C1 segment of cervical spinal cord (tissue), 14 donors: ENCODE data around the gene TLE7.

Source experiments
- DNase-seq, 14 donors: peaks; one replicate each; lab custom pipeline; 2025; lab: John Stamatoyannopoulos, UW

TLE7 gene

DNA sequence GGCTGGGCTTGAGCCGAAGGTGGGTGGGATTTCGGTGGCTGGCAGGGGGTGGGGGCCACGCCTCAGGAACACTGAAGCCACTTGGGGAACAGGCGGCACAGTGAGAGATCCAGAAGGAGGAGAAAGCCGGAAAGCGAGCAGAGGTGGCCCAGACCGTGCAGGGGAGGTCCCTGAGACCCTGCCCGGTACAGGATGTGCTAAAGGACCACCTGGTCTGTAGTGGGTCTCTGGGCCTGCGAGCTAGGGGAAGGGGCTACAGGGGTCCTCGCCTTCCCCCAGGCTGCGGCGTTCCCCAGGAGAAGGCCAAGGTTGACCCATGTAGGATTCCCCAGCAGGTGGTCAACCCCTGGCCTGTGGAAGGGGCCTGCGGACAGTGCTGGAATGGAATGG, at the start of gene TLE7:
TLE7 (minus strand) TSS at position 4 of the 390 bp plus-strand sequence. CDS start 8,730 bp downstream, outside the sequence.
- DNase-seq, result no peak

DNA sequence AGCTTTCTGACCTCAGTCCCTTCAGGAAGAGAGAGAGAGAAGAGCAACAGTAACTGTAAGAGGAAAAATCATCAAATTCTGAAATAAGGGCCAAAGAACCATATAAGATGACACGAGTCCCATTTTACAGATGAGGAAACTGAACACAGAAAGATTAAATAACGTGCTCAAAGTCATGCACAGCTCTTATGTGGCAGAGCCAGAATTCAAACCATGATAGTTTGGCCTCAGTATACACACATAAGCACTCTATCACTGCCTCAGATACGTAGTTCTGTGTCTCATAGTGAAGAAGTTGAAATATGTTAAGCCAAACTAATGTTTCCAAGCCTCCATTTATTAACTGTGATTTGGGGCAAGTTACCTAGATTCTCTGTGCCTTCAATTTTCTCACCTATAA, 49.2 kb upstream of the TLE7 start:
- DNase-seq, result no peak

GRCh38 chr16:71490361-71490760, 48.5 kb upstream of the TLE7 start:
- no peak for DNase-seq

DNA sequence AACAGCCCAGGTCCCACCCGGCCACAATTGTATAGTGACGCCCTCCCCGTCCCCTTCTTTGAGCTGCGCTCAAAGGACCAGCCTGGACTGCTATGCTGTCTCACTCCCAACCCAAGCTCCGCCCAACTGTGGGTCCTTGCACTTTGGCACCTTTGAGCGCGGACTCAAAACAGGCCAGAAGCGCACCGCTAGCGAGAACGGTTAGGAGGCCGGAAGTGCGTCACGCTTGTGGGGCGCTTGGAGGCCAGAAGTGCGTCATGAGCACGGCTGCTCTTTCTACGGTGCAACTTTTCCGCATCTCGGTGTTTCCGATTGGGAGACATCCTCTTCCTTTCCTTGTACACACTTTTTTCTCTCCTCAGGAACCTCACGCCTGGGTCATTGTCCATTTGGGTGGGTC, 47.3 kb upstream of the TLE7 start, which contains the start of gene ZNF19:
ZNF19 (minus strand) TSS at position 203 of the 400 bp plus-strand sequence. CDS start 7,210 bp downstream, outside the sequence.
- DNase-seq, result no peak

GRCh38 chr16:71484006-71484893, 42.4 kb upstream of the TLE7 start:
- DNase-seq, result peak; percentile 23 to 91 (median 85)

DNA sequence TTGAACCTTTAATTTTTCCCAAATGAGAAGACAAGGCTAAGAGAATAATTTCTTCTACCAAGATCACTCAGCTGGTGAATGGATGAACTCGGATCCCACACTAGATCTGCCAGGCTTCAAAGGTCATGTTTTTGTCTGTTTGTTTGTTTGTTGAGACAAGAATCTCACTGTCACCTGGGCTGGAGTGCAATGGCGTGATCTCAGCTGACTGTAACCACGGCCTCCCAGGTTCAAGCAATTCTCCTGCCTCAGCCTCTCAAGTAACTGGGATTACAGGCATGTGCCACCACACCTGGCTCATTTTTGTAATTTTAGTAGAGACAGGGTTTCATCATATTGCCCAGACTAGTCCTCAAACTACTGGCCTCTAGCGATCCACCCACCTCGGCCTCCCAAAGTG, 40.7 kb upstream of the TLE7 start:
- no peak for DNase-seq

- no peak for DNase-seq
Observed at GRCh38 chr16:71480956-71481355, 39.1 kb upstream of the TLE7 start.

DNA sequence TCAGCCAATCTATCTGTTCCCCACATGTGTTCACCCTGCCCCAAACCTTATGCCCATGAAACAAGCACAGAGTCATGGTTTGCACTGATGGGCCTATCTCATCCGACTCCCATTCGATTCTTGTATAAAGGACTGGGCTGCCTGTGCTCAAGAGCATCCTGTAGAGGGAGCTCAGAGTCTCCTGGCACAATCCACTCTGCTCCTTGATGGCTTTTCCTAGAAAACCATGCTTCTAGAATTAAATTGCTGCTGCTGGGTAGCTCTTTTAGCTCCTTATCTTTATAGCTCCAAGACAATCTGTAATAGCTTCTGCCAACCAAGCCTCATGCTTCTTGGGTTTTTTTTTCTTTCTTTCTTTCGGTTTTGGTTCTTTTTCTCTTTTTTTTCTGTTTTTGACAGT, 37.6 kb upstream of the TLE7 start:
- DNase-seq, result no peak

DNA sequence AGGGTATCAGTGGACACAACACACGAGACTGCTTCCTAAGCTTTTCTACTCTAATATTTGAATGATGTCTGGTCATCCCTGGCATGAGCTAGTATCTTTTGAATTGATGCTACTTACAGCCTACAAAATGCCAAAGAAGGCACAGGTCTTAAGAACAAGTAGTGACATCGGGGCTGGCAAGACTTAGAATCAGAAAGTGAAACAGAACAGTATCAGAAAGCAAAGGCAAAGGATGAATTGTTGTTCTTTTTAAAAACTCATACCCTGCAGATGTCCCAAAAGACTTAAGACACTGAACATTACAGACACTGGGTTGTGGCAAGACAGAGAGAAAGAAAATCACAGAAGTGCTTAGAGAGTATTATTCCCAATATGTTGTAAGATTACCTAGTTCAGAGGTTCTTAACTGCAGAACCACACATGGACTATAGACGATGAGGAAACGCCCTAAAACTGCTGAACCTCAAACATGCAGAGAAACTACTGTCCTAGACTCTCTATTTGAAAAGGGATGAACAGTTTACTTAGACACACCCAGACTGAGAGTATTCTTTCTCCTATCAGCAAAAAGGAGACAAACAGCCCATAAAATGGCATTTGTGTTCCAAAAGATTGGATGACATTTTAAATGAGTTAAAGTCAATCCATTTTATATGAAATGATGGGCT, 34.7 kb upstream of the TLE7 start:
- DNase-seq, result no peak

DNA sequence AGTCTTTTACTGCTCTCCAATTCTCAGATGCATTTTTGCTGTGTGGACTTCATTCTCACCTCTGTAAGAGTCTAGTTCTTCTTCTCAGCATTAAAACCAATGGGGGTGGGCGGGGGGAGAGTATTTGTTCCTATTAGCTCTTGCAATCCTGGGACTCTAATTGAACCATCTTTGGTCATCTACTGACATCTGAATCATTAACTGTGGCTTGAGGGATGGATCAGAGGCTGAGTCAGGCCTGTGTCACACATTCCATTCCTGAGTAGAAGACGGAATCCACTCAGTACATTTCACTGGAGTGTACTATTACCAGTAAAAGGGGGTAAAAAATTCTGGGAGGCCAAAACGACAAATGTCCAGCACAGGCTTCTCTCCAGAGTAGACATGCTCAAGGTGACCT, 33.0 kb upstream of the TLE7 start:
- DNase-seq, result no peak

- DNase-seq, result no peak
Observed at GRCh38 chr16:71473891-71474290, 32.0 kb upstream of the TLE7 start.

DNA sequence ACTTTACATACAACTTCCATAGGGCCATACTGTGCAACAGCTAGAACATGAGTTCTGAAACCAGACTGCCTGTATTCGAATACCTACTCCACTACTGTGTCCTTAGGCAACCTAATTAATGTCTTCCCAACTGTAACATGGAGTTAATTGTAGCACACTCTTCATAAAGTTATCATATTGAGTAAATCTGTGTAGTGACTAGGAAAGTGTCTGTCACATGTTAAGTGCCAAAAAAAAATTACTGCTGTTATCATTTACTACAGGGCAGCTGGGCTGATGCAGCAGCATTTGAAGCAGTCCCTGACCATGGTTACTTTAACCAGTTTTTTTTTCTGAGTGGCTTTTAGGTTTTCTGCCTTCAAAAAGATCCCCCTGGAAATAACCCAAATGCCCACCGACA, 31.1 kb upstream of the TLE7 start:
- no peak for DNase-seq

DNA sequence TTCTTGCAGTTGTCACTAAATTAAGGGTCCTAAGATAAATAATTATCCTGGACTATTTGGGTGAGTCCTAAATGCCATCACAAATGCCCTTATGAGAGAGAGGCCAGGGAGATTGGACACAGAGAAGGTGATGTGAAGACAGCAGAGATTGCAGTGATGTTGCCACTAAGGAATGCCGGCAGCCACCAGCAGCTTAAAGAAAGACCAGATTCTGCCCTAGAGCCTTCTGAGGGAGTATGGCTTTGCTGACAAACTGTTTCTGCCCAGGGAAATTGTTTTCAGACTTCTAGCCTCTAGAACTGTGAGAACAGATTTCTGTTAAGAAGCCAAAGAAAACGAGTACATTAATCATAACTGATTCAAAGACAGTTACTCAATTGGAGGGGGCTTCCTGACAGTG, 30.2 kb upstream of the TLE7 start:
- DNase-seq, result no peak

- no peak for DNase-seq
Observed at GRCh38 chr16:71467810-71468209, 26.0 kb upstream of the TLE7 start.

- no peak for DNase-seq
Observed at GRCh38 chr16:71464231-71464630, 22.4 kb upstream of the TLE7 start.

DNA sequence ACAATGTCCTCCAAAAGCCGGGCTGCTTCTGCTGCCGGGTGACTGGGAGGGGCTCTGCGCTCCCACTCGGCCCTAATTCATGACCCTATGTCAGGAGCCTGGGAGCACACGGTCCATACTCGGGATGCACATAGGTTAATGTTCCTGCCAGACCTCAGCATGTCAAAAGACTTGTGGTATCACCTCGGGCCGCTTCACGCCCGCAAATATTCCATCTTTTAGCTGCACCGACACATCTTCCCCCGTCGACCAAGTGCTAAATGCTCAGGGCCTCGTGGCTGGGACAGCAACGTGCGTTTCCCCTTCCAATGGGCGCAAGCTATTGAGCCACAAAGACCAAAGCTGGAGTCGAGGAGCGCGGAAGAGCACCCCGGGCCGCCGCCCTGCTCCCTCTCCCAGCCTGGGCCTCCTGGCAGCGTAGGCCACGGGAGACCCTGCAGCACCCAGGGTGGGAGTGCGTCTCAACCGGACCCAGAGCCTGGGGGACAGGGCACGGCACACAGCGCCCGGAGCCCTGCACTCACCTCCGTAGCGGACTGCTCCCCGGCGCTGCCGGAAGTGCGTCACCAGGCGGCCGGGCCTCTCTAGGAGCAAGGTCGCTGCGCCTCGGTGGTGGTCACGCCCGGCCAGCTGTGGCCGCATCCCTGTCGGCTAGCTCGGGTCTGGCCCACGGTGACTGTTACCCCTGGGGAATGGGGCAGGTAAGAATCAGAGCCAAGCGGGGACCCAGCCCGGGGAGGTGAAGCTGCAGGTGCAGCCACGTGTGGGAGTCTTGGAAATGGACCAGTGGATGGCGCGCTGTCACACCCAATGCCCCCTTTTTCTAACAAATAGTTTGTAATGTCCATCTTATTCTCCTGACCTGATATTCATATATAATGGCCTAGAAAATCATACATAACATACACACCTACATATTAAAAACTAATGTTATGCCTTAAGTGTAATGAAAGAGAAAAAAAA, 20.1 kb upstream of the TLE7 start, which contains the start of gene ZNF23:
ZNF23 (minus strand) TSS at position 562 of the 963 bp plus-strand sequence. CDS start 5,451 bp downstream, outside the sequence.
- peak; percentile 7 to 90 (median 80) for DNase-seq

- DNase-seq, result no peak
Observed at GRCh38 chr16:71460941-71461340, 19.1 kb upstream of the TLE7 start.

GRCh38 chr16:71460236-71460635, 18.4 kb upstream of the TLE7 start:
- no peak for DNase-seq

DNA sequence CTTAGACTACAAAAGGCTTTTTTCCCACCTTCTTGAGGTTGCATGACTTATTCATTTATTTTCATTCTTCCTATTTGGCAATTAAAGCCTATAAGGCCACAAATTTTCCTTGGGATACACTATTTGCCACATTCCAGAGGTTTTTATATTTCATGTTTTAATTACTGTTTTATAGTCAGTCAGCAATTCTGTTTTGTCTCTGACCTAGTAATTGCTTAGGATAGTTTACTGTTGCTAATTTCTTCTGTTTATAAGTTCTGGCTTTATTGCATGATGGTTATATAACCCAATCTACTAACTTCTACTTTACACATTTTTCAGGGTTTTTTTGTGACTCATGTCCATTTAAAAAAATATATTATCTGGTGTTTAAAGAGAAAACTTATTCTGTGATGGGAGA, 17.7 kb upstream of the TLE7 start:
- no peak for DNase-seq

- no peak for DNase-seq
Observed at GRCh38 chr16:71456801-71457200, 14.9 kb upstream of the TLE7 start.

- no peak for DNase-seq
Observed at GRCh38 chr16:71453036-71453435, 11.2 kb upstream of the TLE7 start.

- no peak for DNase-seq
Observed at GRCh38 chr16:71449020-71449419, 7.2 kb upstream of the TLE7 start.
